Mesendoderm (in vitro differentiated cells): Measurements from ENCODE around the gene ARHGAP22.

Source experiments
- DNase-seq: peaks from one replicate; pipeline ENCODE4 v3.0.0; 2013
- H2AK5ac ChIP-seq: 2 replicates; pipeline ENCODE4 v1.6.1; 2013; ENCODE audit warnings: low read length, inconsistent platforms
- H2BK120ac ChIP-seq: 2 replicates; pipeline ENCODE4 v1.6.1; 2013; ENCODE audit warnings: low read depth, mild to moderate bottlenecking, low read length, moderate library complexity, mixed read lengths
- H2BK15ac ChIP-seq: replicated peaks from 2 replicates; pipeline ENCODE4 v1.6.1; 2013; ENCODE audit warnings: low read depth, mild to moderate bottlenecking, moderate library complexity
- H2BK5ac ChIP-seq: 2 replicates; pipeline ENCODE4 v1.6.1; 2013; ENCODE audit warnings: low read length, inconsistent platforms
- H3K18ac ChIP-seq: 2 replicates; pipeline ENCODE4 v1.6.1; 2013; ENCODE audit warnings: mild to moderate bottlenecking, low read length, mixed read lengths
- H3K23ac ChIP-seq: one replicate; pipeline ENCODE4 v1.6.1; 2013; ENCODE audit warnings: low read length
- H3K27ac ChIP-seq: 2 replicates; pipeline ENCODE4 v1.5.1; 2013; ENCODE audit warnings: low read depth, mild to moderate bottlenecking, inconsistent platforms, low read length, moderate library complexity
- H3K27me3 ChIP-seq: 2 replicates; pipeline ENCODE4 v1.6.1; 2013; ENCODE audit warnings: low read length, control low read depth, mild to moderate bottlenecking, inconsistent platforms; ENCODE audit not compliant: insufficient read depth, poor library complexity
- H3K36me3 ChIP-seq: 2 replicates; pipeline ENCODE4 v1.6.1; 2013; ENCODE audit warnings: low read length, inconsistent platforms; ENCODE audit not compliant: control insufficient read depth, insufficient read depth
- H3K4ac ChIP-seq: one replicate; pipeline ENCODE4 v1.6.1; 2013; ENCODE audit warnings: low read depth, mild to moderate bottlenecking, low read length, moderate library complexity
- H3K4me1 ChIP-seq: 2 replicates; pipeline ENCODE4 v1.6.1; 2013; ENCODE audit warnings: low read depth, low read length, inconsistent platforms; ENCODE audit not compliant: control insufficient read depth
- H3K4me2 ChIP-seq: 2 replicates; pipeline ENCODE4 v1.6.1; 2013; ENCODE audit warnings: low read length
- H3K4me3 ChIP-seq: 2 replicates; pipeline ENCODE4 v1.5.1; 2013; ENCODE audit warnings: mild to moderate bottlenecking, low read length
- H3K56ac ChIP-seq: one replicate; pipeline ENCODE4 v1.6.1; 2013; ENCODE audit warnings: low read length
- H3K79me1 ChIP-seq: 2 replicates; pipeline ENCODE4 v1.6.1; 2013; ENCODE audit warnings: low read length, inconsistent platforms
- H3K79me2 ChIP-seq: 2 replicates; pipeline ENCODE4 v1.6.1; 2013; ENCODE audit warnings: mild to moderate bottlenecking, low read length; ENCODE audit not compliant: control insufficient read depth, insufficient read depth
- H3K9ac ChIP-seq: 2 replicates; pipeline ENCODE4 v1.6.1; 2013; ENCODE audit warnings: low read length, inconsistent platforms
- H4K5ac ChIP-seq: one replicate; pipeline ENCODE4 v1.6.1; 2013; ENCODE audit warnings: low read length
- H4K8ac ChIP-seq: one replicate; pipeline ENCODE4 v1.6.1; 2013; ENCODE audit warnings: low read depth, mild to moderate bottlenecking, control low read depth, low read length, moderate library complexity
- WGBS: extraction: QIAGEN DNeasy Blood & Tissue Kit; methylation state at CpG from one replicate; pipeline ENCODE4 v1.1.7; 2013; ENCODE audit warnings: low lambda C conversion rate, missing lambda C conversion rate; ENCODE audit not compliant: insufficient coverage; ENCODE audit errors: extremely low coverage; 5-methylcytosine and 5-hydroxymethylcytosine counted together

ARHGAP22 gene

GRCh38 chr10:48470893-48471805 is 133.7 kb downstream of the ARHGAP22 start:
- H3K79me2 ChIP-seq = no peaks in the 10 kb centered on the region
- H3K79me1 ChIP-seq = no peaks in the 10 kb centered on the region
- H3K4ac ChIP-seq = peak overlapping the region; percentile 89
- H3K23ac ChIP-seq = peak overlapping the region; percentile 94
- peak overlapping the region; percentile 94 for H2BK5ac ChIP-seq
- H3K9ac ChIP-seq = no peak overlapping the region
- H3K36me3 ChIP-seq = no peaks in the 10 kb centered on the region
- no peak overlapping the region for H3K4me2 ChIP-seq
- H3K56ac ChIP-seq = peak overlapping the region; percentile 82
- DNase-seq = no peak
- peak overlapping the region; percentile 86 for H3K18ac ChIP-seq
- H2BK15ac ChIP-seq = no peak overlapping the region
- H3K27ac ChIP-seq = peak overlapping the region; percentile 50
- H4K8ac ChIP-seq = no peak overlapping the region
- H2BK120ac ChIP-seq = peak overlapping the region; percentile 64
- H3K4me1 ChIP-seq = peaks cover 19% of the 10 kb centered on the region
- WGBS = no CpG with 5 or more reads among the region's 8 CpGs
- H3K4me3 ChIP-seq = no peak overlapping the region
- peak overlapping the region; percentile 98 for H2AK5ac ChIP-seq
- no peak overlapping the region for H4K5ac ChIP-seq
- no peaks in the 10 kb centered on the region for H3K27me3 ChIP-seq

DNA sequence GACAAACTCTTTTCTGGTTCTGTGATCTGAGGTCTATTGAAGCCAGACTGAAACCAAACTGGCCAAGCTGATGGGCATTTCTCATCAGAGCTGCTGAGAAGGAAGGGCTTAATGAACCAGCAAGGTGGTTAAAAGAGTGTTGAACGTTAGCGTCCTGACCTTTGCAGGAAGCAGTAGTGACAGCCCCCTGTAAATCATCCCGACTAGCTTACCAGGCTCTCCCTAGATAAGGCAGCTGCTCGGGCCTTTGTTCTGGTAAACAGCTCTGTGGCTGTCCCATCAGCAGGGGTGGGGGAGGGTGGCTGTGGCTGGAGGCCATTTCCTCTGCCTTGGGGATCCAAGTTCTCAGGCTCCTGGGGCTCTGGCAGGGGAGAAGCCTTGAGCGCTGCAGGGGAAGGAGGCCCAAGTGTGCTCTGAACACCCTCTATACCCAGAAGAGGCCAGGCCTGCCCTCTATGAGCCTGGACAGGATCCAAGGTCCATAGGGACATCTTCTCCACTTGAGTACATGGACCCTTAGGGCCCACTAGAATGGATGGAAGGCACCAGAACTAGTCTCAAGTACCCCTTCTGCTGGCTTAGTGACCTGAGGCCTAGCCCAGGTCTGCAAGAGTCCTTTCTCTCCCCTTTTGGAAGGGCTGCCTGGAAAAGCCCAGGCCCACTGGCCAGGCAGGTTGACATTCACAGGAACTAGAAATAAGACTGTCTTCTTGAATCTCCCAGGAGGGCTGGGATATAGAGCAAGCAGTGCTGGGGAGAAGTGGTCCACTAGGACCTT is 134.6 kb downstream of the ARHGAP22 start:
- H3K56ac ChIP-seq = peak overlapping the region; percentile 82
- peak overlapping the region; percentile 42 for H3K9ac ChIP-seq
- H3K4me1 ChIP-seq = peaks cover 18% of the 10 kb centered on the region
- H3K4me2 ChIP-seq = no peak overlapping the region
- H3K23ac ChIP-seq = peak overlapping the region; percentile 94
- peak overlapping the region; percentile 50 for H3K27ac ChIP-seq
- no CpG with 5 or more reads among the region's 5 CpGs for WGBS
- no peaks in the 10 kb centered on the region for H3K79me2 ChIP-seq
- DNase-seq = peak; percentile 91
- no peaks in the 10 kb centered on the region for H3K36me3 ChIP-seq
- peak overlapping the region; percentile 94 for H2BK5ac ChIP-seq
- H3K79me1 ChIP-seq = no peaks in the 10 kb centered on the region
- no peak overlapping the region for H2BK15ac ChIP-seq
- no peak overlapping the region for H4K5ac ChIP-seq
- no peaks in the 10 kb centered on the region for H3K27me3 ChIP-seq
- H3K4ac ChIP-seq = peak overlapping the region; percentile 70
- no peak overlapping the region for H3K4me3 ChIP-seq
- H2BK120ac ChIP-seq = peak overlapping the region; percentile 64
- H2AK5ac ChIP-seq = peak overlapping the region; percentile 98
- no peak overlapping the region for H4K8ac ChIP-seq
- peak overlapping the region; percentile 86 for H3K18ac ChIP-seq

- Histone ChIP-seq H2BK15ac (no peak overlapping the region), H3K27me3 (no peaks in the 10 kb centered on the region), H3K79me2 (no peaks in the 10 kb centered on the region), H3K9ac (peak overlapping the region; percentile 47), H3K18ac (peak overlapping the region; percentile 28), H4K8ac (no peak overlapping the region), H3K36me3 (no peaks in the 10 kb centered on the region), H2AK5ac (peak overlapping the region; percentile 98), H3K56ac (peak overlapping the region; percentile 73), H3K4me3 (no peak overlapping the region), H2BK5ac (peak overlapping the region; percentile 73), H3K23ac (peak overlapping the region; percentile 94), H3K4me2 (no peak overlapping the region), H2BK120ac (peak overlapping the region; percentile 17), H3K4ac (peak overlapping the region; percentile 23), H3K4me1 (peaks cover 18% of the 10 kb centered on the region), H3K27ac (peak overlapping the region; percentile 50), H3K79me1 (no peaks in the 10 kb centered on the region), H4K5ac (no peak overlapping the region)
- WGBS = no CpG with 5 or more reads among the region's 4 CpGs
- DNase-seq = no peak
Measured at GRCh38 chr10:48469516-48470020, 135.3 kb downstream of the ARHGAP22 start.

DNA sequence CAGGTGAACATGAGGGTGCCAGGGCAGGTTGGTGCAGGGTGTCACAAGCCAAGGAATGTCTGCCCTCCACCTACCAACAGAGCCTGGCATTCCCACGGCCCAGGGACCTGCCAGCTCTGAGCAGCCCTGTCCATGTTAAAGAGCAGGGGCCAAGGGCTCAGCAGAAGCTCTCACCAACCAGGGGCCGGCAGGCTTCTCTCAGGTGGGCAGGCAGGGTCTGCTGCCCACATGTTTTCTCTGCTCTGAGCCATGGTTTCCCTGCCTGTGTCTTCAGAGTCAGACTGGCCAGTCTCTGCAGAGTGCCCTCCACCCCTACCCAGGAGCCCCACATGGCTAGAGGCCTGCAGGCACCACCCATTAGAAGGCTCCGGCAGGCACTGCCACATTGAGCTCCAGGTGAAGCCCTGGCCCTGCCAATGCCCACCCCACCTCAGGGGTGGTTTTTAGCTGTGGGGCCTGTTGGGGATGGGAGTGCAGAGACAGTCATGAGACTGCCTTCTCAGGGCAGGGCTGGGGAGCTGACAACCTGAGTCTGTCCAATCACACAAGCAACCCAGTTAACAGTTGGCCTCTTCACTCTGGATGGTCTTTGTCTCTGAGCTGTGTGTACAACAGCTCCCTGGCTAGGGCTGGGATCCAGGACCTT is 135.9 kb downstream of the ARHGAP22 start:
- Histone ChIP-seq H3K23ac (peak overlapping the region; percentile 94), H4K8ac (no peak overlapping the region), H4K5ac (no peak overlapping the region), H3K79me1 (no peaks in the 10 kb centered on the region), H2AK5ac (peak overlapping the region; percentile 98), H3K36me3 (no peaks in the 10 kb centered on the region), H3K4ac (peak overlapping the region; percentile 23), H3K4me2 (no peak overlapping the region), H3K4me3 (no peak overlapping the region), H3K9ac (peak overlapping the region; percentile 47), H3K18ac (peak overlapping the region; percentile 28), H3K27me3 (no peaks in the 10 kb centered on the region), H3K56ac (peak overlapping the region; percentile 73), H3K27ac (no peak overlapping the region), H3K79me2 (no peaks in the 10 kb centered on the region), H3K4me1 (peaks cover 18% of the 10 kb centered on the region), H2BK120ac (peak overlapping the region; percentile 17), H2BK15ac (no peak overlapping the region), H2BK5ac (peak overlapping the region; percentile 73)
- no peak for DNase-seq
- WGBS = no CpG with 5 or more reads among the region's 3 CpGs

DNA sequence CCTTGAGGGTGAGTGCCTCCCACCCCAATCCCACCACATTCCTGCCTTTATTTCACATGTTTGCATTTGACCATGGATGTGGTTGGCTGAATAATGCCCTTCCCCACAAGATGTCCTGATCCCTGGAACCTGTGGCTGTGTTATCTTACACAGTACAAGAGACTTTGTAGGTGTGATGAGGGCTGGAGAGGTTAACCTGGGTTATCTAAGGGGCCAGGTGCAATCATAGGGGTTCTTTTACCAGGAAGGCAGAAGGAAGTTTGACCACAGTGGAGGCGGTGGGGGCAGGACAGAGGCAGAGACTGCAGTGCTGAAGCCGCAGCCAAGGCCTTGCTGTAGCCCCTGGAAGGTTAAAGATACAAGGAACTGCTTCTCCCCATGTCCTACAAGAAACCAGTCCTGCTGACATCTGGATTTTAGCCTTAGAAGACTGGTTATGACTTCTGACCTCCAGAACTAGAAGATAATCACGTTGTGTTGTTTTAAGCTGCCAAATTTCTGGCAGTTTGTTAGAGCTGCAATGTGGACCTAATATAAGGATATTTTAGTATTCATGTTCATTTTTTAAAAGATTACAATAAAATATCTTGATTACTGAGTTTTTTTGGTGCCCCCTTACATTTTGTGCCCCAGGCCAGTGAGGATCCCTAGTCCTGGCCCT is 136.6 kb downstream of the ARHGAP22 start:
- no peak overlapping the region for H3K23ac ChIP-seq

More for the DNA sequence above, 136.6 kb downstream of the ARHGAP22 start:
- WGBS = no CpG with 5 or more reads among the region's 3 CpGs
- Histone ChIP-seq H3K56ac (peak overlapping the region; percentile 56), H2BK120ac (no peak overlapping the region), H3K4me3 (no peak overlapping the region), H4K8ac (no peak overlapping the region), H3K4ac (no peak overlapping the region), H3K27ac (no peak overlapping the region), H2AK5ac (peak overlapping the region; percentile 98), H2BK15ac (no peak overlapping the region), H3K79me2 (no peaks in the 10 kb centered on the region), H3K36me3 (no peaks in the 10 kb centered on the region), H3K4me2 (no peak overlapping the region), H4K5ac (no peak overlapping the region), H3K18ac (no peak overlapping the region), H3K27me3 (no peaks in the 10 kb centered on the region), H3K4me1 (peaks cover 18% of the 10 kb centered on the region), H2BK5ac (no peak overlapping the region), H3K9ac (no peak overlapping the region), H3K79me1 (no peaks in the 10 kb centered on the region)
- peak; percentile 17 for DNase-seq
